HPDE6-E6E7 (cell line): Measurements from ENCODE around the gene CNDP1.

ENCODE experiments used
- DNase-seq: peaks from one replicate; pipeline ENCODE4 v3.0.0; 2011; ENCODE audit warnings: missing footprints; ENCODE audit errors: extremely low spot score

CNDP1 gene

DNA sequence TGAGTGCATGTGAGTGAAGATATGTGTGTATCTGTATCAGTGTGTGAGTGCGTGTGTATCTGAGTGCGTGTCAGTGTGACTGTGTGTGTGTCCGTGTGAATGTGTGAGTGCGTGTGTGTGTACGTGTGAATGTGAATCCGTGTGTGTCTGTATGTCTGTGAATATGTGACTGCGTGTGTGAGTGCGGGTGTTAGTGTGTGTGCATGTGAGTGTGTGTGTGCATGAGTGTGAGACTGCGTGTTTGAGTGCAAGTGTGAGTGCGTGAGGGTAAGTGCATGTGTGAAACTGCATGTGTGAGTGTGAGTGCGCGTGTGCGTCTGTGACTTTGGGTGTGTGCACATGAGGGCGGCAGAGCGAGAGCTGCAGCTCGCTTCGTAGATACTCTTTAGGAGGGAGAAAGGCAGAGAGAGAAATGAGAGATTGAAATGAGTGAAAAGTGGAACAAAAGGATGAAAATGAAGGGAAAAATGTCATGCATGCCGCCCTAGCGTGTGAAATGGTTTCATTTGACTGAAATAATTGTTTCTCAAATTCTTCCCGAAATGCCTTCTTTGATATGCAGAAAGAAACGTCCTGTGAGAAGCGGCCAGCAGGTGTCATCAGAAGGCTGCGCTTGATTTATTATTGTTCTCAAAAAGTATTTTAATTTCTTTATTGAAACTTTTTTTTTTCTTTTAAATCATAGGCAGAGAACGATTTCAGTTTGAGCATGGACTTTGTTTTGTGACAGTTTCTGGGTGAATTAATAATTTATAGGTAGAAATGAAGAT lies 88.9 kb downstream of the CNDP1 start:
- DNase-seq: no peak

GRCh38 chr18:74624466-74624865 lies 90.2 kb downstream of the CNDP1 start:
- DNase-seq: no peak

DNA sequence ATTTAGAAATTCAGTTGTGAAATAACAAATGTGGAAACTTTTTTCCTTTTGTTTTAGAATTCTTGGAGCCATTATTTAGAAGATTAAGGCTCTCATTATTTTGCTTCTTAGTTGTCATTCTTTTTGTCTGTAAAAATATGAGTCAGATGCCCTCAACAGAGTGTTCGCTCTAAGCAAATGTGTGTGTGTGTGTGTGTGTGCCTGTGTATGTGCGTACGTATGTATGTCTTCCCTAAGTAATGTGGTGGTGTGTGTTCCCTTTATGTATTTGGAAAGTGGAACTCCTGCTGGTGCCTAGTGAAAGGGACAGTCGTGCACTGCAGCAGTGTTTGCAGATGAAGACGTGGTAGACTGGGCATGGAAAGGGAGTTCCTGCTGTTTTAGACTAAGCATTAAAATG lies 90.9 kb downstream of the CNDP1 start:
- no peak for DNase-seq

DNA sequence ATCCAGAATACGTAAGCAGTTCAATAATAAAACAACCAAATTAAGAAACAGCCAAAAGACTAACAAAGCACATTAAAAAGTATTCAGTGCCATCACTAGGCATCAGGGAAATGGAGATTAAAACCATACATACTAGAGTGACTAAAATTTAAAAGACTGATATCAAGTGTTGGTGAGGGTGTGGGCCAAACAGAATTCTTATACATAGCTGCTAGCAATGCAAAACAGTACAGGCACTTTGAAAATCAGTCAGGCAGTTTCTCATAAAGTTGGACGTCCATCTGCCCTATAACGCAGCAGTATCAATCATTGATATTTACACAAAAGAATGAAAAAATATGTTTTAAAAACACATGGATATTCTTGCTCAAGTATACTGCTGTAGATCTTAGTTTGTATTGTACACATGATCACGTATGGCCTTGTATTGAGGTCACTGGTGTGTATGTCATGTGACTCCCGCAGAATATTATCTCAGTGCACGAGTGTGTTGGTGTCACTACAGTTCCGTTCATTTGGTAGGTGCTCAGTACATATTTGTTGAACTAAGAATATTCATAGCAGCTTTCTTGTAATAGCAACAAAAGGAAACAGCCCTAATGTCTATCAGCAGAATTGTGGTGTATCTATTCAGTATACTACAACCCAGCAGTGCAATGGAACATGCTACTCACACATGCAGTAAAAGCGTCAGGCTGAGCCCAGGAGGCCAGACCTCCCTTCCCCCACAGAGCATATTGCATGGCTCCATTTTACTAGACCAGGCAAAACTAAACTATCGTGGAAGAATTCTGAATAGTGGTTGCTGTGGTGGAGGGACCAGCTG lies 92.0 kb downstream of the CNDP1 start:
- DNase-seq: no peak

DNA sequence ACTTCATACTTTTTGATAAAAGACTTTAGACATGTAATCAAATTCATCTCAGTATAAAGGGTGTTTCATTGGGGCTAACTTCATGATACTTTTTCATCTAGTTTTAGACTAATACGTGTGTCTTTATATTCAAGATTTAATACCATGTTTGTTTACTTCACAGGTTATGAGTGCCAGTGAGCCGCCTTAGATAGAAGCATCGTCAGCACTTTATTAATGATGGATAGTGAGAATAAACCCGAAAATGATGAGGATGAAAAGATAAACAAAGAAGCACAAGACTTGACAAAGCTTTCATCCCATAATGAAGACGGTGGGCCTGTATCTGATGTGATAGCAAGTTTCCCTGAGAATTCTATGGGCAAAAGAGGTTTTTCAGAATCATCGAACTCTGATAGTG lies 96.5 kb downstream of the CNDP1 start:
- no peak for DNase-seq

DNA sequence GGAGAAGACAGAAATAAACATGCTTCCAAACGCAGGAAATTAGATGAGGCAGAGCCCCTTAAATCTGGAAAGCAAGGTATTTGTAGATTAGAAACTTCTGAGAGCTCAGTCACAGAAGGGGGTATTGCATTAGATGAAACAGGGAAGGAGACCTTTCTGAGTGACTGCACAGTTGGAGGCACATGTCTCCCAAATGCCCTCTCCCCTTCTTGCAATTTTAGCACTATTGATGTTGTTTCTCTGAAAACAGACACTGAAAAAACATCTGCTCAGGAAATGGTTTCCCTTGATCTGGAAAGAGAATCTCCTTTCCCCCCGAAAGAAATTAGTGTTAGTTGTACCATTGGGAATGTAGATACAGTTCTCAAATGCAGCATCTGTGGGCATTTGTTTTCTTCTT lies 96.9 kb downstream of the CNDP1 start:
- DNase-seq: no peak

DNA sequence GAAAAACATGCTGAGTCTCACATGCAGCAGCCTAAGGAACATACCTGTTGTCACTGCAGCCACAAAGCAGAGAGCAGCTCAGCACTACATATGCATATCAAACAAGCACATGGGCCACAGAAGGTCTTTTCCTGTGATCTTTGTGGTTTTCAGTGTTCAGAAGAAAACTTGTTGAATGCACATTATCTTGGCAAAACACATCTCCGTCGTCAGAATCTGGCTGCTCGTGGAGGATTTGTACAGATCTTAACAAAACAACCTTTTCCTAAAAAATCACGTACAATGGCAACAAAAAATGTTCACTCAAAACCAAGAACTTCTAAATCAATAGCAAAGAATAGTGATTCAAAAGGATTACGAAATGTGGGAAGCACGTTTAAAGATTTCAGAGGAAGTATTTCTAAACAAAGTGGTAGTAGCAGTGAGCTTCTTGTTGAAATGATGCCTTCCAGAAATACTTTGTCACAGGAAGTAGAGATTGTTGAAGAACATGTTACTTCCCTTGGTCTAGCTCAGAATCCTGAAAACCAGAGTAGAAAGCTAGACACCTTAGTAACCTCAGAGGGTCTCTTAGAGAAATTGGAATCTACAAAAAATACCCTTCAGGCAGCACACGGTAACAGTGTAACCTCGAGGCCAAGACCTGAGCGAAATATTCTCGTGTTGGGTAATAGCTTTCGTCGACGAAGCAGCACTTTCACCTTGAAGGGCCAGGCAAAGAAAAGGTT lies 97.5 kb downstream of the CNDP1 start:
- DNase-seq: no peak

DNA sequence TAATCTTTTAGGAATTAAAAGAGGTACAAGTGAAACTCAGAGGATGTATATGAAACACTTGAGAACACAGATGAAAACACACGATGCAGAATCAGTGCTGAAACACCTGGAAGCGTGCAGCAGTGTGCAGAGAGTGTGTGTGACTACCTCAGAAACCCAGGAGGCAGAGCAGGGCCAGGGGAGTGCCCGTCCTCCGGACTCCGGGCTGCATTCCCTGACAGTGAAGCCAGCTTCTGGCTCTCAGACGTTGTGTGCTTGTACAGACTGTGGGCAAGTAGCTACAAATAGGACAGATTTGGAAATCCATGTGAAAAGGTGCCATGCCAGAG lies 98.0 kb downstream of the CNDP1 start:
- no peak for DNase-seq

DNA sequence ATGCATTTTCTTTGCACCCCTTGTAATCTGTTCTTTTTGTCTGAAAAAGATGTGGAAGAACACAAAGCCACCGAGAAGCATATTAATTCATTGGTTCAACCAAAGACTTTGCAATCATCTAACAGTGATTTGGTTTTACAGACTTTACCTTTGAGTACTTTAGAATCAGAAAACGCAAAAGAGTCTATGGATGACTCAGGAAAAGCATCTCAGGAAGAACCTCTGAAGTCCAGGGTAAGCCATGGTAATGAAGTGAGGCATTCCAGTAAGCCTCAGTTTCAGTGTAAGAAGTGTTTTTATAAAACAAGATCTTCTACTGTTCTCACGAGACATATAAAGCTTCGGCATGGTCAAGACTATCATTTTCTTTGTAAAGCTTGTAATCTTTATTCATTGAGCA lies 98.6 kb downstream of the CNDP1 start:
- no peak for DNase-seq

GRCh38 chr18:74633652-74634352 lies 99.5 kb downstream of the CNDP1 start:
- no peak for DNase-seq

- DNase-seq: no peak
These were observed 101.1 kb downstream of the CNDP1 start for GRCh38 chr18:74635224-74635975.
